Germinal center (tissue), 1 donor: ENCODE measurements around the gene SMURF2.
"Not testable (repeated sequence)": the region's sequence is repeated elsewhere in the genome, so short reads cannot be mapped to it uniquely, and the experiment has no call there.

Experiments
- DNase-seq: peaks from one replicate; pipeline ENCODE4 v3.0.0; 2012; ENCODE audit warnings: mixed read lengths, low spot score

SMURF2 gene

DNA sequence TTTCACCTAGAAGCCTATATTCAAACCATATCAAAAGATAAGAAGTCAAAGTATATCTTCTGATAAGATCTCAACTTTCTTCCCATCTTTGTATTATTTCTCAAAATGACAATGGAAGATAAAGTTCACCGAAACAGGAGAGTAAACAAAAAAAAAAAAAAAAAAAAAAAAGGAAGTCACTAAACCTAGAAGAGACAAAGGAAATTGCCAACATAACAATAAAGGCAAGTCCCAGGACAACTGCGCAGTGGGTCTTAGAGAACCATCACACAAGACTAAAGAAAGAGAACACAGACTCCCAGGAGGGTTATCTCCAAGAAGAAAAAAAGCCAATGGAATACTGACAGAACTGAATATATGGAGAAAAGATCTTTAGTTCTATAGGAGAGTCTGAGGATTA is 65.7 kb downstream of the SMURF2 start:
- DNase-seq: no peak

DNA sequence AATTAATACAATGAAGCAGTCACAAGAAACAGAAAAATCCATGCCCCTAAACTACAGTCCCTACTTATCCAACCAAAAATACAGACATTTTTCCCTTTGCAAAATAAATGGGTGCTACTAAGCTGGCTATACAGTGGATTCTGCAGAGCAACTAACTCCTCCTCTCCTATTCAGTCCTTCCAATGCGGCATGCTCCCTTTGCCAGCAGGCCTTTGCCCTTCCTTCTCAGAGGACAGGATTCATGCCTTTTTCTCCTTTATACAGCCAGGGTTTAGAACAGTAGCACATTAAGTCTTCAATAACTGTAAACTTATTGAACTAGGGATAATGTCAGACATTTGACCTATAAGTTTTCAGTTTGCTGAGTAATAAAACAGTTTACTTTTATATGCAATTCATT is 70.2 kb downstream of the SMURF2 start:
- DNase-seq: no peak

GRCh38 chr17:64585146-64585545 is 77.0 kb downstream of the SMURF2 start:
- DNase-seq: no peak

DNA sequence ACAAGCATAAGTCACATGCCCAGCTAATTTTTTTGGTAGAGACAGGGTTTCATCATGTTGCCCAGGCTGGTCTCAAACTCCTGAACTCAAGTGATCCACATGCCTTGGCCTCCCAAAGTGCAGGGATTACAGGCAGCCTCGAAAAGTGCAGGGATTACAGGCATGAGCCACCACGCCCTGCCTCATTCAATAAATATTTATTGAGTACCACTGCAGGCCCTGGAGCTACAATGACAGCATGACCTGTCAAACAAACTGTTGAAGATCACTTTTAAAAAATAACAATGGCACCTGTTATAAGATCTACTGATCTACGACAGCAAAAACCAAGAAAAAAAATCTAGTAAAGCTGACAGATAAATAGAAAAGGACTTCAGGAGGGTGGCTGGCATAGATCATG is 79.1 kb downstream of the SMURF2 start:
- no peak for DNase-seq

GRCh38 chr17:64580384-64581315 is 81.5 kb downstream of the SMURF2 start:
- no peak for DNase-seq

DNA sequence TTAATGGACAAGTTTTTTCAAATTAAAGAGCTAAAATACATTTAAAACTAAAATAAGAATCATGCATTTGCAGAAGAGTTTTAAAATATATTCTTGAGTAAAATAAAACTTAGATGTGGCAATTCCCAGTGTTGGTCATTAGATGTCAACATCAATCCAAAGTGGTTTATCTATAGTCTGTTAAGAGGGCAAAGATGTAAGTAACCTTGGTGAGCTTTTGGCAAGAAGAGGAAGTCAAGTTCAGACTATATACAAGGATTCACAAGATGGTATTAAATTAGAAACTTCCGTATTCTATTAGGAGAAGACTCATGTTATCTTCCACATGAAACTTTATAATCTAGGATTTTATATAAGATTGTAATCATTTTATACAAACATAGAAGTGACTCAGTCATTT is 82.2 kb downstream of the SMURF2 start:
- DNase-seq: no peak

GRCh38 chr17:64577025-64577424 is 85.1 kb downstream of the SMURF2 start:
- DNase-seq: not testable (repeated sequence)

DNA sequence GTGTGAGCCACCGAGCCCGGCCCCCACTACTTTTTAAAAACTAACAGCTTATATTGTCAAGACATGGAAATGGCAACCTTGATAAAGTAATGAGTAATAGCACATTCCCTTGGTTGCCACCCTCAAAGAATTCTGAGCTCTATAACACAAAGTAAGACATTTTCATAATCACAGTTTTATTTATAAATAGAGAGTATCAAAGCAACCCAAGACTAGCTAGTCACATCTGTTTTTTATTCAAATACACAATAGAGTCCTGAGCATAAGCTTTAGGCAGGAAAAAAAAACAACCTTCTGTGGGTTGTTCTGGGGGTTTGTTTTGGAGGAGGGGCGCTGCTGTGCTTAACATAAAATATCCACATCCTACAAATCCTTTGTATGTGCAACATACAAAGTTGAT is 86.7 kb downstream of the SMURF2 start:
- no peak for DNase-seq

GRCh38 chr17:64574646-64575045 is 87.5 kb downstream of the SMURF2 start:
- DNase-seq: no peak

DNA sequence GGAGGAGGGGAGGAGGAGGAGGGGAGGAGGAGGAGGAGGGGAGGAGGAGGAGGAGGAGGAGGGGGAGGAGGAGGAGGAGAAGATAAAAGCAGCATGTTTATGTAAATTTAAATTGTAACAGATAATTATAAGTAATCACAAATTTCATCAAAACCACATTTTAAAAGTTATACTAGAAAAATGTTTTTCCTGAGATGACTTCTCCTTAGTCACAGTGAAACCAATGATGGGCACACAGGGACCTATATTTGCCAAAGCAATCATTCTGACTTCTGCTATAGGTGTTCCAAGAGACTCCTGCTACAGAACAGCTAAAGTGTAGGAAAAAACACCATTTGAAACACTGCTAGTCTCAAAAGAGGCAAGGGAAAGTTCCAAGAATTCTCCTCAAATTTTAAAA is 88.9 kb downstream of the SMURF2 start:
- no peak for DNase-seq

DNA sequence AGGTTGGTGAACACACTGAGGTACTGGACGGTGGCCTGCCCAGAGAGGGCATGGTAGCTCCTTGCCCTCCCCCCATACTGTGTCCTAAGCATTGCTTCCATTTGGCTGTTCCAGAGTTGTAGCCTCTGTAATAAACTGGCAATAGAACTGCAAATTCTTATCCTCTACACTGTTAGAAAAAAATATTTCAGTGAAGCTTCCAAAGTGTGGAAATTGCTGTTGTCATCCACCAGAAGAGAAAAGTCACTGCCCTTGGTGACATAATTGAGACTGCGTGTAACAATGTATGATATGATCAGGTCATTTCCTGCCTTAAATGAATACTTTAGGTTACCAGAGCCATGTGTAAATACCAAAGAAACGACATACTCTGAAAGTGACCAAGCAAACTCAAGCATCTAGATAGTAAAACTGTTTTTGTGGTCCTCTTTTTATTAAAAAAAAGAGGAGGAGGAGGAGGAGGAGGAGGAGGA is 89.4 kb downstream of the SMURF2 start:
- DNase-seq: no peak

DNA sequence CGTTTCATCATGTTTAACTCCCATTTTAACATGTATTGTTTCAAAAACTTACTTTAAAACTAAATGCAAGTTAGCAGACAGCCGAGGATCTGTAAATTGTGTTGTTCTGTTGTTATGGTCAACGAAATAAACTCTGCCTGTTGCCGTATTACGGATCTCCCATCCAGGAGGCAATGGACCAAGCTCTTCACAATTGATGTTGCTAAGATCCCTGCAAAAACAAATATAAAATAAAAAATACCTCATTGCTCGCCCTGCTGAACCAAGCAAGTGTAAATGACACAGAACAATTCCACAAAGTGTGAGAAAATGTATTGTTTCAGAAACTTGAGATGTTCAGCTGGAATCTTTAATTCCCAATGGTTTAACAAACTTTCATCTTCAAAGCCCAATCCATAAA is 90.4 kb downstream of the SMURF2 start:
- DNase-seq: no peak

- DNase-seq: no peak
Measured at GRCh38 chr17:64565563-64565962, 96.5 kb downstream of the SMURF2 start.

DNA sequence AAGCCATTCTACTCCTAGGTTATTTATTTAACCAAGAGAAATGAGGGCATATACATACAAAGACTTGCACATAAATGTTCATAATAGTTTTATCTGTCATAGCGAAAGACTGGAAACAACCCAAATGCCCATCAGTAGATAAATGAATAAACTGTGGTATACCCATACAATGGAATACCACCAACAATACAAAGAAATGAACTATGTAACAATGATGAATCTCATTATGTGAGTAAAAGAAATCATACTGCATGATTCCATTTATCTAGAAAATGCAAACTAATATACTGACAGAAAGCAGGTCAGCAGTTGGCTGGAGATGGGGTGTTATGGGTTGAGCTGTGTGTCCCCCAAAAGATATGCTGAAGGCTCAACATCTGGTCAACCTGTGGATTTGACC is 98.0 kb downstream of the SMURF2 start:
- DNase-seq: no peak

DNA sequence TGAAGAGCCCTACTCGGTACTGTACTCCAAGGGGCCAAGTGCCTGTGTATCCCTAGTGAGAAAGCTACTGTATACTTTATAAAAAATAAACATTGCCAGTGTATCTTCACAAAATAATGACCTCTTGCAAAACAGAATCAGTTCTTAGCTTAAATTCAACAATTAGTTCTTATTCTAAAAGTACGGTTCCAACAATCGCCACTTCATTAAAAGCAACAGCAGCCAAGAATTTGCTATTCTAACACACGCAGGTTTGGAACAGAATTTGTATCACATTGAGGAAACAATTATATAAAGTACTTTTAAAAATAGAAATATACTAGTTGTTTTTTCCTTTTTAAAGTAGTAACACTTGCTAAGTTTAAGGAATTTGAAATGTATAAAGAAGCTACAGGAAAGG is 106.8 kb downstream of the SMURF2 start:
- DNase-seq: no peak

GRCh38 chr17:64554028-64554637 is 108.0 kb downstream of the SMURF2 start:
- no peak for DNase-seq

DNA sequence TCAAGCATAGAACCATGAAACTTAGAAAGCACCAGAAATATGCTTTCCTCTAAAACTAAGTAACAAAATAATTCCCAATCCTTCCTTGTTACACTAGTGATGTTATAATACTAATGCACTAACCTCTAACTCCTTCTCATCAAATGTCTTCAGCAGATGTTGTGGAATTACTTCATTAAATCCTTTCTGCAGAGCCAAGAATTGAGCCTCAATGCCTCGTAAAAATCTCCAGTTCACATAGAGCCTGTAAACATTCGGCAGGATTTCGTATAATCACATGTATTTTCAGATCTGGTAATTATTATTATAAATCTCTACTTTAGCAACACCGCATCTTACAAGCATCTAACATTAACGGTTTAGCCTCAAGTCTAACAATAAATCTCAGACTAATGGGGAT is 110.6 kb downstream of the SMURF2 start:
- DNase-seq: no peak

GRCh38 chr17:64547319-64547718 is 114.8 kb downstream of the SMURF2 start:
- DNase-seq: no peak

- no peak for DNase-seq
Measured at GRCh38 chr17:64546716-64547115, 115.4 kb downstream of the SMURF2 start.

GRCh38 chr17:64544742-64545141 is 117.4 kb downstream of the SMURF2 start:
- no peak for DNase-seq

GRCh38 chr17:64540118-64540776 is 121.9 kb downstream of the SMURF2 start:
- no peak for DNase-seq

DNA sequence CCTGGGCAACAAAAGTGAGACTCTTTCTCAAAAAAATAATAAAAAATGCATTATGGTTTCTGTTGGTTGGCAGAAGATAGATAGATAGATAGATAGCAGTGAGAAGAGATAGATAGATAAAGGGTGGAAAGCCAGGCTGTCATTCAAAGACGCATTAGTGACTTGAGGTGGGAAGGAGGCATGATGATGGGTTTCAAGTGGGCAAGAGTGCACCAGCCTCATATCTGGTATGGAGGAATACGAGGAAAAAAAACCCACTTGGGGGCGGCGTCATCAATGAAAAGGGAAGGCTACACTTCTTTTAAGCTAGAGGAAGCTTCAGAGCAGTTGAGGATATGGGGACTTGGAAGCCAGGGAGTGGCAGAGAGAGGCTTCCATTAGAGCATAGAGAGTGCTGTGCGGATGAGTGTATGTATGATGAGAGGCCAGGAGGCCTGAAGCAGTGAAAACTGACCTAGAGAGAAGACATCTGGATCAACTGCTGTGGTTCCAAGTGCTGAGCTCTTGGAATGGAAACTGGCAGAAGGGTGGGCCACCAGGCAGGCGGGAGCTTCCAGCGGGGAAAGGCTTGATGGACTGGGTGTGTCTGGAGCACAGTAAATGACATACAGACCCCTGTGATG is 123.5 kb downstream of the SMURF2 start:
- DNase-seq: no peak
